SW480 (cell line): ENCODE measurements around the gene OPN1LW.
A peak's percentile ranks its signal among the peaks of the same experiment; 100 is the strongest.
"Not testable (repeated sequence)": the region's sequence is repeated elsewhere in the genome, so short reads cannot be mapped to it uniquely, and the experiment has no call there.

Experiments used
- DNase-seq: peaks from one replicate; pipeline ENCODE4 v3.0.0-alpha.2; 2016; ENCODE audit warnings: low spot score

The OPN1LW gene

DNA sequence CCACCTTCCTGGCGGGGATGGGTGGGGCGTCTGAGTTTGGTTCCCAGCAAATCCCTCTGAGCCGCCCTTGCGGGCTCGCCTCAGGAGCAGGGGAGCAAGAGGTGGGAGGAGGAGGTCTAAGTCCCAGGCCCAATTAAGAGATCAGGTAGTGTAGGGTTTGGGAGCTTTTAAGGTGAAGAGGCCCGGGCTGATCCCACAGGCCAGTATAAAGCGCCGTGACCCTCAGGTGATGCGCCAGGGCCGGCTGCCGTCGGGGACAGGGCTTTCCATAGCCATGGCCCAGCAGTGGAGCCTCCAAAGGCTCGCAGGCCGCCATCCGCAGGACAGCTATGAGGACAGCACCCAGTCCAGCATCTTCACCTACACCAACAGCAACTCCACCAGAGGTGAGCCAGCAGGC, at the start of gene OPN1LW:
Gene OPN1LW (plus strand): TSS at position 234 of the 400 bp plus-strand sequence. CDS start 41 bp downstream, at position 275.
- not testable (repeated sequence) for DNase-seq

DNA sequence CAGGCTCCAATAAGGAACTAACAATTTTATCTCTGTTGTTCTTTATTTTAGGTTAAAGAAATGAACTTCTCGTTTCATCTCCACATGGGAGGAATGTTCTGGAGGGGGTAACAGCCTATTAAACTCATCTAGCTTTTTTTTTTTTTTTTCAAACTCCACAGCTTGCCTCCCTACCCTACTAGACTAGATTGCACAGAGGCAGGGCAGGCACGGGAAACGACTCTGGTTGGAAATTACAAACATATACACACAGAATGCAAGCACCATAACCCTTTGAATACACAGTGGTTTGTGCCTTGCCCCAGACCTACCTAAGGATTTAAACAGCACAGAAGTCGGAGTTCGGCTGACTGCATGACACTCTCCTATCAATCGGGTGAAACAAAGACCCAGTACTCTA, 49.2 kb upstream of the OPN1LW start:
- DNase-seq: no peak

DNA sequence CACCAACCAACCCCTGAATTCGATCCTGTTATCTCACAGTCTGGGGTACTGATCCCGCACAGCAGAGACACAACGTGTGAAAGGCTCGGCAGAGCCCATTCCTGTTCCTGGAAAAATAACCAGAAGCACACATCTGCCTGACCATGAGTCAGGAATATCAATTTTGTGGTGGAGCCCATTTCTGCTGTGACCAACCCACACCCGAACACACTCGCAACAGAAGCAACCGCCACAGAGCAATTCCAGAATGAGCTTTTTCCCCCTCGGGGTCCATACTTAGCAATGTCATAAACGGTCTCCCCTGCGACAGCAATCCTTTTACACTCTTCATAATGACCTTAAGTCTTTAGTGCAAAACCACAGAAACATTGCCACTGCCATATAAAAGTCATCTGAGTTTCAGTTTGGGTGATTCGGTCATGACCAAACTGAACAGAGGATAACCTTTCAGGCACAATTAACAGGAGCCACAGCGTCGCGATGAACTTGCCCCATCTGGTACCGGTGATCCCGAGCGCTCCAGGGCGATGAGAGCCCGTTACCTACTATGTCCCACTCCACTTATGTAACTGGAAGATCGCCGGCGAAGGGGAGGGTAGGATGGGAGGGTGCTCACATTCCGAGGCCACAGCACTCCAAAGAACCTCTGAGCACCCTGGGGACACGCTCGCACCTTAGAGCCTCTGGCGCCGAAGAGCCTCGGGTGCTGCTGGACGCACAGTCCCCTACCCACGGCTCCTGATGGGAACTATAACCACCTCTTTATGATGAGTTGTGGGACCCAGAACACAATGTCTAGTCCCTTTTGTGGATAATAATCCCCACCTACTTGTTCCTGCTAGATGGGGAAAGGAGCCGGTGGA, 47.7 kb upstream of the OPN1LW start:
- DNase-seq: peak; percentile 38

DNA sequence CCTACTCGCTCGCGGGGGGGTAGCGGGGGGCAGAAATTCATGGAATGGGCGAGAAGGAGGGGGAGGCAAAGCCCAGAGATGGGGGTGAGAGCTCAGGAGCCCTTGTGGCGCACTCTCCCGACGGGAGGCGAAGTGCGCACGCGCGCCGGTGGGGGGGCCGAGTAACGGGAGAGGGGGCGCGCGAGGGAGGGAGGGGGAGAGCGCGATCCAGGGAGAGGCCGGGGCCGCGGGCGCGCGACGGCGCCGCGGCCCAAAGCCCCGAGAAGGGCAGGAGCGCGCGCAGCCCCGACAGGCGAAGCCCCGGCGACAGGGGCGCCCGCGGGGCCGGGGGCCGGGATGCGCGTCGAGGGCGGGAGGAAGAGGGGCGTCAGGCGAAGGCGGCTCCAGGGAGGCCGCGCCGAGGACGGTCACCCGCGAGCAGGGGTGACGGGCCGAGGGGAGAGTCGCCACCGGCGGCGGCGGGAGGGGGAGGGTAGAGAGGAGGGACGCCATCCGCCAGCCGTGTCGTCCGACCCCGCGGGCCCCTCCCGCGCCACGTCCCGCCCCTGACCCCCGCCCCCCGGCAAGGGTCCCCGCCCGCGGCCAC, 46.9 kb upstream of the OPN1LW start:
- DNase-seq: peak; percentile 64

DNA sequence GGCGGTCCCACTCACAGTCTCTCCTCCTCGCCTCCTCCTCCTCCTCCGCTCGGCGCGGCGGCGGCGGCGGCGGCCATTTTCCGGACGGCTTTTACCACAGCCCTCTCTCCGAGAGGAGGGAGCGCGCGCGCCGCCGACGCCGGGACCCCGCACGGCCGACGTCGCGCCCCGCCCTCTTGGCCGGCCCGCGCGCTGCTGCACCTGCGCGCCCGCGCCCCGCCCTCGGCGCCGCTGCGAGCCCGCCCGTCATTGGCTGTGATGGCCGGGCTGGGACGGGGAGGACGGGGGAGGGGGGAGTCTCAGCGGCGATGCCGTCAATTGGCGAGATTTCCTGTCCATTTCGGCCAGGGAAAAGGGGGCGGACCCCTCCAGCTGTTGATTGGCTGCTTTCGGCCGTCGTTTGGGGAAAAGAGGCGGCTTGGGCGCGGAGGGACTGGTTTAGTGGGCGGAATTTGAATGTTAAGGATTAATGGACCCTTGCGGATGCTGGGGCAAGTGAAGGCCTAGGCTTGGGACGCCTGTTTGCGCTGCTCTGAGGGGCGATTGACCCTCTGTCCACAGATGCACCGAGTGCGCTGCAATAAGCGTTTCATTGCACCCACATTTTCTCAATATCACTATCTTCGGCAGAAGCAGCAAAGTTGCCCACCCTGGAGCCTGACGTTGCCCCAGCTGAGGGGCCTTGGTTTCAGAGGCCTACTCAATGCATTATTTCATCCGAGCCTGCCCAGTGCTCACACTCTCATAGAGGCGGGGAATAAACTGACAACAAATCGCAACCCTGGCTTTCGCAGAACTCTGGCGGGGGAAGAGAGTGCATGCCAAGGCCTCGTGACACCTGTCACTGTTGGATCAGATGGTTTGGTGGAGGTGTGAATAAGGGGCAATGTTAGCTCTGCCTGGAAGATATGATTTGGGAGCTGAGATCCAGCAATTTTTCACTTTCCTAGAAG, 46.2 kb upstream of the OPN1LW start, which contains the start of gene MECP2:
Gene MECP2 (minus strand): TSS at position 129 of the 953 bp plus-strand sequence.
- DNase-seq: peak; percentile 86

DNA sequence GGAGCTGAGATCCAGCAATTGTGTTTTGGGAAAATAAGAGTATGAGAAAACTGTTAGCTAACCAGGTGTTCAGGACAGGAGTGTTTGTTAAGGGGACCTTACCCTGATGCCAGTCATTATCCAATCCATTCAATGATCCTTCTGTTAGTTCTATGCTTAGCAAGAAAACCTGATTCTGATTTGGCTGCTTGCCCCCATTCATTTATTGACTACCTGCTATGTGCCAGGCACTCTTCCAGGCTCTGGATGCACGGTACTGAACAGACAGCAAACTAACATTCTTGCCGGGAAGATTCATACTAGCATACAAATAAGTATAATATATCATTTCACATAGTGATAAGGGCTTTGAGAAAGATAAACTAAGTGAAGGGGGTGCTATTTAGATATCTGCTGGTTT, 45.5 kb upstream of the OPN1LW start:
- no peak for DNase-seq

DNA sequence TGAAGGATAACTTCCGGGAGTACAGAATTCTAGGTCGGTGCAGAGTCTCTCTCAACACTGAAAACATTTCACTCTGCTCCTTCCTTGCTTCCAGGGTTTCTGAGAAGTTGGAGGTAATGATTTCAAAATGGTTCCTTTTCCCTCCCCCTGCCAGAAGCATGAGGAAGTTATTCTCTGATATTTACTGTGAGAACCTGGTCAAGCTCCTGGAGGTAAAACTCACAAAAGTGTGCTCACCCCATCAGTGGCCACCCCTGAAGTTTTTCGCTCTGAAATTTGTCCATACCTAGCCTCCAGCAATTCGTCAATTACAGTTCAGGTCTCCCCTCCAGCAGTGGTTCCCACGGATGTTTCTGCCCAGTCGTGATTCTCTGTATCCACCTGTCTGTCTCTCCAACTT, 30.3 kb upstream of the OPN1LW start:
- DNase-seq: no peak

DNA sequence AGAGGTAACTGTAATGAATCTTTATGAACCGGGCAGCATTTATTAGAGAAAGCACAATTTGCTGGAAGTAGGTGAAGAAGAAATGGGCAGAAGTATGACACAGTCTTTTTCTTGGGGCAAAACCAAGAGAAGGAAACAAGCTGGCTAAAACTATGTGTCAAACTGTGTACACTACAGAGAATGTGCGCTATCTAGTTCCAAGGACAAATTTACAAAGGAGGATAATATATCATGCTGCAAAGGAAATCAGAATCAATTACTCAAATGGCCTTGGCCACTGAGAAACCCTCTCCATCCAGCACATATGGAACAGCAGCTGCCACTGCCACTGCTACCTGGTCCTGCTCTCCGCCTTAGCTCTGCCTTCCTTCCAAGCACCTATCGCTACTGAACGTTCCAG, 29.4 kb upstream of the OPN1LW start:
- DNase-seq: no peak

DNA sequence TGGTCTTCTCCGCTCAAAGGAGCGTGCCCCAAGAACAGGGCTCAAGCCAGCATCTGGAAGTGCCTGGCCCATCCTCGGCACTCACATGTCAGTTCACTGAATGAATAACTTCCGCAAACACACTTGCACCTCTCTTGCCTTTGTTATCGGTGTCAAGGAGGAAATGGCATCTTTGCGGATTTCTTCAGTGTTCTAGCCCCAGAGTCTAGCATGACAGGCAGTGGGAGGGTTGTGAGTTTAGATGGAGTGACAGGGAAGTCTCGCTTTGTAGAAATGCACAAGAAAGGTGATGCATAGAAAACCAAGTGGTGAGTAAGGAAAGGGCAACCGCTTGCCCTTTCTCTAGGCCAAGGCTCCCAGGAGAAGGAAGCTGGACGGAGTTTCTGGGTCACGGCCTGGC, 29.0 kb upstream of the OPN1LW start:
- DNase-seq: no peak

DNA sequence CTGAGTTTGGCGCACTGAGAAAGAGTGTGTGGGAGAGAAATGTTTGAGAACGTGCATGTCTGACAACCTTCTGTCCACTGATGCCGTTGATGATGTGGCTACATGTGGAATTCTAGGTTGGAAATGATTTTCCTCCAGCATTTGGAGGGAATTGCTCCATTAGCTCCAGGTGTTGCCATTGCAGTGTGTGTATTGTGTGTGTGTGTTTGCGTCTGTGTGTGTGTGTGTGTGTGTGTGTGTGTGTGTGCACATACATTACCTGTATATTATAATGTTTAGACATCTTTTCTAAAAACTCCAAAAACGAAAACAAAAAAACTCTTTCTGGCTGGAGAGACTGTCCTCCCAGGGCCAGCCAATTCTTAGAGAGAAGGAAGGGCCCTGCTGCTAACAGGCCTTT, 28.3 kb upstream of the OPN1LW start:
- DNase-seq: no peak

DNA sequence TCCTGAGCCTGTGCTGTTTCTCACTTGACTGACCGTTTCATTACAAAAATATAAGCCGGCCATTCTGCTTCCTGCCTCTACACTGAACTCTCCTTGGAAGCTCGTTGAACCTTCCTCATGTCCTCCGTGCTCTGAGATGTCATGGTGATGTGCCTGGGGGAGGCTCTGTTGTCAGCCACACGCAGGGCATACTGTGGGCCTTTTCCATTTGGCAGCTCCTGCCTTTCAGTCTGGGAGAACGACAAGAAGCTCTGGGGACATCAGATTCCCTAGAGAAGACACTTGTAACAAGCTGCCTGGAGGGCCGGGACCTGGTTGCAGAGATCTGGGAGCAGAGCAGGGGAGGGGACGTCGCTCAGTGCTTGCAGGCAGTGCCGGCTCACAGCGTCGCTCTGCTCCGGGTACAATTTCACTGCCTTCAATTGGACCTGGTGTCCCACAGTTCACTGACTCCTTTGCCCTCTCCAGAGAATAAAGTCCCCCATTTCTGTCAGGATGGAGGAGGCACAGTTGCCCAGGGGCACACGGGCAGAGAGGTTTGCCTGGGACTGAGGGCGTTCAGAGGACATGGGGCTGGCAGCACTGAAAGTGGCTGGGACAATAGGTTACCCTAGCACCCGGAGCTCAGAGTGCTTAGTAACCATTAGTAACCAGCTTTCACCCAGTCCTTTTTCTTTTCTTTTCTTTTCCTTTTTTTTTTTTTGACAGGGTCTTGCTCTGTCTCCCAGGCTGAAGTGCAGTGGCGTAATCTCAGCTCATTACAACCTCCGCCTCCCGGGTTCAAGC, 27.4 kb upstream of the OPN1LW start:
- DNase-seq: no peak

DNA sequence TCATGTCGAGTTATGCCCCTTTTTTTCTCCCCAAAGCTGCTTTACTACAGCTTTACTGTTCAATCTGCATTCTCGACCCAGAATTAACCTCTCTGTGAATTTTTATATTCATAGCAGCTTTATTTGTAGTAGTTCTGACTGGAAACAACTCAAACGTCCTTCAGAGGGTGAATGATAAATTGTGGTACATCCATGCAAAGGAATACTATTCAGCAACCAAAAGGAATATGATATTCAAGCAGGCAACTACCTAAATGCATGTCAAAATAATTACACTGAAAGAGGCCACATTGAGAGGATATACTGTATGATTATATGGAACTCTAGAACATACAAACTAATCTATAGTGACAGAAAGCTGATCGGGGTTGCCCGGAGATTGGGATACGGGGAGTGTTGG, 26.5 kb upstream of the OPN1LW start:
- no peak for DNase-seq

DNA sequence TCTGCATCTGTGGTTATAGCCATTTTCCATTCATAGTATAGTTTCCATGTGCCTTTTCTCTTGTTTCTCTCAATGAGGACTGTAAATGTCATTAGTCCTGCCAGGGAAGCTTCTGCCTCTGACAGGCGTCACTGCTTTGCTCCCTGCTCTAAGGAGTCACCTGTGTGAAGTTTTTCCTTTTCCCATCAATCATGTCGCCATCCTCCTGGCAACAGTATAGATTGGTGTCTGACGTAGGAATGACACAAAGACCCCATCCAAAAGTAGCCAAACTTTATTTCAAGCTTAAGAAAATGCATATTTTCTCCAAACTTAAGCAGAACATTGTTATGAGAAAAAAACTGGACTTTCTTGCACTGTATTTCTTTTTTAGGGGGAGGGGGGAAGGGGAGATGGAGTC, 23.5 kb upstream of the OPN1LW start:
- no peak for DNase-seq

DNA sequence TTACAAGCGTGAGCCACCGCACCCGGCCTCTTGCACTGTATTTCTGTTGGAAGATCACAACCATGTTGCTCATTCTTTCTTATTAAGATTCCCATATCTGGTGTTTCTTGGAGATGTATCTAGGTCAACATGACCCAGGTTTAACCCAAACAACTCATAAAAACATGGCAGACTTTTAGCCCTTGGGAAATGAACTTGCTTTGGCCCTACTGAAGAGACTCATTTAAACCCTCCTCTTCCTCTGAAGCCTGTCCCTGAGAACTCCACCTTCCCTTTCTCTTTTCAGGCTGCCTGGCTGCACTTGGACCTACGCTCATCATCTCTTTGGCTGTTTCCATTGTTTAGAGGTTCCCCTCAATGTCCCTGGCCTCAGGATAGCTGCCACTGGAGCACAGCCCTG, 22.8 kb upstream of the OPN1LW start:
- DNase-seq: no peak

DNA sequence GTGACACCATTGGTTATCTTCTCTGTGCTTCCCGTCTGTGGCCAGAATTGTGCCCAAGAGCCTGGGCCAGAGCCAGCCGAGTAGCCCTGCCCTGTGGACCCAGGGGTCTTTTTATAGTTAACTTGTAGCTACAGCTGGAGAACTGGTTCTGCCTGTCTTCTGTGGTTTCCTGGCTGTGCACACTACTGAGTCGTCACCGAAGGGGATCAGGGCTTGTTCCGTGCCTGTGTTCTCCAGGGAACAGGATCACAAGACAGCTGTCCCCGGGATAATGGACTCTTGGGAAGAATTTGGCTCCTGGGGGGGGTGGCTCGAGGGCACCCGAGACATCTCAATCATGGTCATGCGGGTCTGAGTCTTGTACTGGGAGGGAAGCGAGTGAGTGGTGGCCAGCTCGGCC, 22.1 kb upstream of the OPN1LW start:
- DNase-seq: no peak

DNA sequence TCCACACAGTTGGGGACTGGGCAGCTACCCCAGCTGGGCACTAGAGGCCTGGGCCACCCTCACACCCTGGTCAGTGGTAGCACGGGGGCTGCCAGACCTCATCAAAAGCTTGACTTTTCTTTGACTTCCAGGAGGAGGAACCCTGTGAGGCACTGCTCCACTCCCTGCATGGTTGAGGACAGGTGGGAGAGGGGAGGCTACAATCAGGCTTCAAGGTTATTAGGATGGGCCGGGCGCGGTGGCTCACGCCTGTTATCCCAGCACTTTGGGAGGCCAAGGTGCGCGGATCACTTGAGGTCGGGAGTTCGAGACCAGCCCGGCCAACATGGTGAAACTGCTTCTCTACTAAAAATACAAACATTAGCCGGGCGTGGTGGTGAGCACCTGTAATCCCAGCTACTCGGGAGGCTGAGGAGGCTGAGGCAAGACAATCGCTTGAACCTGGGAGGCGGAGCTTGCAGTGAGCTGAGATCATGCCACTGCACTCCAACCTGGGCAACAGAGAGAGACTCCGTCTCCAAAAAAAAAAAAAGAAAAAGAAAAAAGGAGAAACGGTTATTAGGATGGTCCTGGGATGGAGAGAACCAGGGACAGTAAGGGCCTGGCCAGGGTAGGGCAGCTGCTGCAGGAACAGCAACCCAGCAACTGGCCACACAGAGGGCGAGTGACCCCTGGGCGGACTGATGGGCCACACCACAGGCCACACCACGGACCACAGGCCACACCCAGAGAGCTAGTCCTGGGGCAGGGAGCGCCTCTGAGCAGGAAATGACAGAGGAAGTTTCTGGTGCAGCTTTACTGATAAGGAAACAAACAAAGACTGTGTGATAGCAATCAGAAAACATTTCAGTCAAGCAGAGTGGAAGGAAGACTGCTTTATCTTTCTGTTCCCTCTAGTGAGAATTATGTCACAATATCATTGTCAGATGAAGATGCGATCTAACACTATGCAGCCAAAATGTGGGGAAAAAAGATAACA, 20.5 kb upstream of the OPN1LW start:
- DNase-seq: peak; percentile 53

DNA sequence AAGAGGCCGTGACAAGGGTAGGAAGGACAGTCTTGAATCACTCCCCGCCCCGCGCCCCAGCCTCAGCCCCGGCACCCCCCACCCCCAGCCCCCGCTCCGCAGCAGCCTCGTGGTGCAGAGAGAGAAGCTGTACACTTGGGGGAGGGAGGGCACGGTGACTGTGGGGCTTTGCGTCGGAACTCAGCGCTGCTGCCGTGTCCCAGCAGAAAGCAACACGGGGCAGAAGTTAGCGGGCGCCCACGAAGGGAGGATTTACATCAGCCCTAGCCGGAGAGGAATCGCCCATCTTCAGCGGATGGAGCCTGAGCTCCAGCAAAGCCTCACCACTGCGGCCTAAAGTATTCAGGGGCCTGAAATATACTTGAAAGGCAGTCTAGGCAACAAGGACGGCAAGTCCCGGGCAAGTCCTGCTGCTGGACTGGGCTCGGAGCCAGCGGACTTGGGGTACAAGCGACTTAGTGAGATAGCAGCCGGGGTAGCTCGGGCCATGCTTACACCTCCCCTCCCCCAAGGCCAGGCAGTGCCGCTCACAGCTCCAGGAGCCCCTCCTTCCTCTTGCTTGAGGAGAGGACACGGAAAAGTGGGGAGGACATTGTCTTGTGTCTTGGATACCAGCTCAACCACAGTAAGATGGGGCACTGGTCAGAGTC, 18.5 kb upstream of the OPN1LW start:
- no peak for DNase-seq

DNA sequence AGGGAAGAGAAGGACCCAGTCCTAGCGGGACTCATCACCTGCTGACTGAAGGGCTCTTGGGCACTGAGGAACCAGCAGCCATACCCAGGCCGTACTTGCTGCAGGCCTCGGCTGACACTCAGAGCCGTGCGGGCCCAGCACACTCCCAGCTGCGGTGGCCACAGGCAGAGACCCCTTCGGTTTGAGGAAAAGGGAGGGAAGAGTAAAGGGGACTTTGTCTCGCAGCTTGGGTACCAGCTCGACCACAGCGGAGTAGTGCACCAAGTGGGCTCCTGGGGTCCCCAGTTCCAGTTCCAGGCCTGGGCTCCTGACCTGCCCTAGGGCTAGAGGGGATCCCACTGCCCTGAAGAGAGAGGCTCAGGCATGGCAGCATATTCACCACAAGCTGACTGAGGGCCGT, 17.9 kb upstream of the OPN1LW start:
- no peak for DNase-seq

DNA sequence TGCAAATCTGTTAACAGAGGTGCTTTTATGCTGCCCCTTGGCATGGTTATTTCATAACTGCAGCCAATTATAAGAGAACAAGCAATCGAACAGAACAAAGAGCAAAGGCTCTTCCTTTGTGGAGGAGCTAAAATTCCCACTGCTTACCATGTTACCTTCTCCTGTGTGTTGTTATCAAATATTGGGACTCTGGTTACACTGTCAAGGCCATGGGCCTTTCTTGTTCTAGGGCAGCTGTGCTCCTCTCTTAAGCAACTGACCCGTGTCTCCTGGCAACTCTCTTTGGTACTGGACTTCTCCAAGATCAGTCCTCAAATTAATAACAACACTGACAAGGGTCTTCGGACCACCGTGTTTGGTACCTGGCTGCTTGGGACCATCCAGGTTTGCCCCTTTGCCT, 12.1 kb upstream of the OPN1LW start:
- DNase-seq: no peak

DNA sequence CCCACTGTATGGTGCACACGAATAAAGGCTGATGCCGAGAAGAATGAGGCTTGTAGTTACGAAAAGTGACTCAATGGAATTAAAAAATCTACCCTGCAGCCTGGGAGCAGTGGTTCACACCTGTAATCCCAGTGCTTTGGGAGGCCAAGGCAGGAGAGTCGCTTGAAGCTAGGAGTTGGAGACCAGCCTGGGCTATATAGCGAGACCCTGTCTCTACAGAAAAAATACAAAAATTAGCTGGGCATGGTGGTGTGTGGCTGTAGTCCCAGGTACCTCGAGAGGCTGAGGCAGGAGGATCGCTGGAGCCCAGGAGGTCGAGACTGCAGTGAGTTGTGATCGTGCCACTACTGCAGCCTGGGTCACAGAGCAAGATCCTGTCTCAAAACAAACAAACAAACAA, 11.7 kb upstream of the OPN1LW start:
- no peak for DNase-seq
